ENCODE results near the gene AHDC1.

- TF ChIP-seq CBX8 (IDR thresholded peaks at IDR 0.05) (no peak), CTCF (IDR thresholded peaks at IDR 0.05) (no peak), HMGXB4 (CRISPR knock-in tag; IDR thresholded peaks at IDR 0.05; ENCODE audit: borderline replicate concordance) (no peak)
These were observed 1.4 kb upstream of the AHDC1 start for GRCh38 chr1:27605300-27605766.

Measured in A549 (cell line).